HG02588 (cell line): ENCODE data around the gene JAZF1.
A peak's percentile ranks its signal among the peaks of the same experiment; 100 is the strongest.
"Not testable (repeated sequence)": the region's sequence is repeated elsewhere in the genome, so short reads cannot be mapped to it uniquely, and the experiment has no call there.

Source experiments
- ATAC-seq: cut with Tn5 transposase; IDR thresholded peaks from one replicate; pipeline ENCODE4 v1.9.1; 2021; ENCODE audit warnings: mild to moderate bottlenecking, moderate library complexity; ENCODE audit not compliant: unreplicated experiment

Gene JAZF1

DNA sequence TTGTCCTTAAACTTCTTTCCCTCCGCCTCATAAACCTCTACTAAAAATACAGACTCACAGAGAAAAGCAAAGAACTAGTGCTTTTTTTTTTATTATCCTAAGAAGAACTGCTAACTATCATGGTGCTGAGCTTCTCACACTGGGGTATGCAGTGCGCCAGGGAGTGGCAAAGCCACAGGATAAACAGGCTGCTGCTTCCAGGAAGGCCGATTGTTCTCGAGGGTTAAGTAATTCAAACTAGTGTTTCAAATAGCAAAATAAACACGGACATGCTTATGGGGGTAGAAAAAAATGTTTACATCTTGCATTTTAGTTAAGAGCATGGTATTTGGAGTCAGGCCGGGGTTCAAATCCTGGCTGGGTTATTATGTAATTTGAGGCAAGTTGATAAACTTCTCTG, 283.6 kb downstream of the JAZF1 start:
- no peak for ATAC-seq

DNA sequence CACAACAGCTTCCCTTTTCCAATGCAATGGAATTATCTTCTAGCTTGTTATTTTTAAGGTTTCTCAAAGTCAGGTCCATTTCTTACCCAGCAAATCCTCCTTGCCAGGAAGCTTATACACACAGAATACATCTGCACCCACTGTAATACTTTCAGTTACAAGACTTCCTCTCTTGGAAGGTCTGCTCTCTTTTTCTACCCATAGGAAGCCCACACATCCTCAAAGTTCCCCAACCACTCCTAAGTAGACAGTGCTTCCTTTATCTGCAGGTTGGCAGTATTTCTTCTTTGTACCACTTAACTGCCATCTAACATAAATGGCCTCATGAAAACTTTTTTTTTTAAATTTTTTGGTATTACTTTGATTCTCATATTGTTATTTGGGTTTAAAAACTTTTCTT, 285.0 kb downstream of the JAZF1 start:
- no peak for ATAC-seq

DNA sequence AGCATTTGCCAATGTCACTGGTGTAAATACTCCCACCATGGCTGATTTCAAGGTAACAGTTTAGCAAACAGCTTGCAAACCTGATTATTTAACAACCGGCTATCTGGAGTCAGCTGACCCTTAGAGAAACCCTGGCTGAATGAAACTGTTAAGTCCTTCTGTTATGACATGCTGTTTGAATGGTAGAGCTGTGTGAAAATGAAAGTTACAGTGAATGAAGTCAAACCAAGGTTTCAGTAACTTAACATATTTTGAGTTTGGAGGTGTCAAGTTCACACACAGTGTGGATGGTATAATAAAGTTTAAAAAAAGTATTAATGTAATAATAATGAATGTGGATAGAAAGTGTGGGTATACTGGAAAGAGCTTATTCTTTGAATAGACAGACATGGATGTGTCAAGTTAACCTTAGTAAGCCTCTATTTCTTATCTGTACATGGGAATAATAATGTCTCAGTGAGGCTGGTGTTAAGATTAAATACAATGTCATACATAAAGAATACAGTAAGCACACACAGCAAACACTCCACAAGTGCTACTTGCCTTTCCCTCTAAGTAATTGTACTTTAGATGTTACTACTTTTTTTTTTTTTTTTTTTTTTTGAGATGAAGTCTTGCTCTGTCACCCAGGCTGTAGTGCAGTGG, 290.3 kb downstream of the JAZF1 start:
- peak; percentile 99 for ATAC-seq

DNA sequence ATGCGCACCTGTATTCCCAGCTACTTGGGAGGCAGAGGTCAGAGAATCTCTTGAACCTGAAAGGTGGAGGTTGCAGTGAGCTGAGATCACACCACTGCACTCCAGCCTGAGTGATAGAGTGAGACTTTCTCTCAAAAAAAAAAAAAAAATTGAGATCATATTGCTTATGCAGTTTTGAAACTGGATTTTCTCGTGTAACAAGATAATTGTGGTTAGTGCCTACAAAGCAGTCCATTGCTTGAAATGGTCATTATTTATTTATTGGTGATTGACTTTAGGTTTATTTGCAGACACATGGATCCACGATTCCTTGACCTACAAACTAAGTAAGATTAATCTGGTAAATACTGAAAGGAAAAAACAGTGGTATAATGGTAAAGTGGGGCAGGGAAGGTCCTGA, 290.8 kb downstream of the JAZF1 start:
- no peak for ATAC-seq

DNA sequence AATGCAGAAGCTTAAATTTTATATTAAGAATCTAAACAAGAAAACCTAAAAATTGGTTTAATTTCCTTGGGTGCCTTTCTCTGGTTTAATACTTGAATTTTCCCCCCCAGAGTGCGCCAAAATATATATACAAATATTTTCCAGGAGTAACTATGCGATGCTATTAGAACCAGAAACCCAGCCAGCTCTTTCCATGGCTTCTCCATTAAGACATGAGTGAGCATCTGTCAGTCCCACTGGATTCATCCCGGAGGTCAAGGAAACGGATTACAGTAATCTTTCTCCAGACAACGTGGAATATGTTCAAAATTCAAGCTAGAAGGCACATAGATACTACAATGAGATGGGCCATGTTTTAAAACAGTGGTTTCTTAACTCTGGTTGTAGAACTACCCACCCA, 291.9 kb downstream of the JAZF1 start:
- ATAC-seq, result no peak

DNA sequence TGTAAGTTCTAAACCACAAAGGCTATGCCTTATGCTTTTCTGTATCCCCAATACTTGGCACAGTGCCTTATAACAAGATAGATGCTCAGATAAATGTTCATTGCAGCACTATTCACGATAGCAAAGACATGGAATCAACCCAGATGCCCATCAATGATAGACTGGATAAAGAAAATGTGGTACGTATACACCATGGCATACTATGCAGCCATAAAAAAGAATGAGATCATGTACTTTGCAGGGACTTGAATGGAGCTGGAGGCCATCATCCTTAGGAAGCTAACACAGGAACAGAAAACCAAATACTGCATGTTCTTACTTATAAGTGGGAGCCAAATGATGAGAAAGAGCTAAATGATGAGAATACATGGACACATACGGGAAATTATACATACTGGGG, 293.9 kb downstream of the JAZF1 start:
- not testable (repeated sequence) for ATAC-seq

DNA sequence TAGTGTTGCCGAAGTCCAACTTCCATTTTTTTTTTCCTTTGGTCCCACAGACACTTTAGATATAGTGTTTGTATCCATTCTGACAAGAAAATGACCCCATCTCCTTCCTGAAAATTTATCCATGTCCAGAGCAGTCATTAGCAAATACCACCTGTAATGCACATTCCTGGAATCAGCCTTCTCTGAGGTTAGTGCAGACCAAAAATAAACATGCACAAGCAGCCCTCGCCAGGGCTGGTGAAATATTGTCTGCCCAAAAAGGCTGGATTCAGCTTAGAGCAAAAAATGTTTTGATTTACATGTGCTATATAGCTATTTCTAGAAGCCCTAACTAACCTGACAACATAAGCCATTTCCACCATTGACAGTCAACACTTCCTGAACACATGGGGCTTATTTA, 294.9 kb downstream of the JAZF1 start:
- no peak for ATAC-seq

DNA sequence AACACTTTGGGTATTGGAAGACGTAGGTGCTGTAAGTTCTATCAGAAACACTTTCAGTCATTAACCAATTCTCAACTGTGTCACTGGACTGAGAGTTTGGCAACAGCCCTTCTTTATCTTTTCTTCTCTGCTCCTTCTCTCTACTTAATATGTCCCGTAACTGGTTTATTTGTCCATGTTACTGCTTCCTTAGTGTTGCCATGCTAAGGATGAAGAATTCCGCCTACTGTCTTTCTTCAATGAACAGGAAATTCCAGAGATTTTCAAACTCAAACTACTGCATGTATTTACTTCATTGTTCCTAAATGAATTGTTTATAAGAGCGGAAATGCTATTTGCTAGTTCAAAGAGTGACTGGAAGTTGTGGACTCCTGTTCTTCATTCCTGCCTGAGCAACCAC, 296.9 kb downstream of the JAZF1 start:
- no peak for ATAC-seq

DNA sequence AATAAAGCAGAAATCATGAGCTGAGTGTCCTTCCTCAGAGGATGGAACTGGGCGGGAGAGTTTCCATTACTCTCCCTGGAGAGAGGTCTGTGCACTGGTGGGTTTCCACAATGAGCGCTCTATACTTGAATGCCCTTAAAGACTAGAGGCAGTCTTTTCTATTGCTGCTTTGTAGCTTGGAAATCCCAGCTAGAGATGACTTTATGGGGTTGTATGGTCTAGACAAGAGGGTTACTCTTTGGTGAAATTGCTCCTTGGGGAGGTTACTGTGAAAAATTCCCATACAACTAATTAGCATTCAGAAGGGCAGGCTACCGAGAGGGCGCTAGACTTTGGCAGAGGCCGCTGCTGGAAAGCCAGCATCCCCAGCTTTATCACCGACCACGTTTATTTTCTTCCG, 303.8 kb downstream of the JAZF1 start:
- ATAC-seq, result no peak

DNA sequence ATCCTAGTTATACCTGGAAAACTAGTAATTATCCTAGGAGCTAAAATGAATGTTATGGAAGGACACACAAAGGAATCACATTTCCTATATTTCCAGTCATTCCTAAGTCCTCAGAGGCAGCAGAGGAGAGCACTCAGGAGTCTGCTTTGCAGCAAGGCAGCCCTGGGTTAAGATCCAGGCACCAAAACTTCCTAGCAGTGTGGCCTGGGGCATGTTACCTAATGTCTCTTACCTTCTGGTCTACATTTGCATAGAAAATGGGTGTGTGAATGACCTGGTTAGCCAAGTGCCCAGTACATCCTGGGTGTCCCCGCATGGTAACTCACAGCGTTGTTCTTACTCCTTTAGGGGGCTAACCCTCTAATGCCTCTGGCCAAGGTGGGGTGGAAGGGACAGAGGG, 304.8 kb downstream of the JAZF1 start:
- no peak for ATAC-seq

DNA sequence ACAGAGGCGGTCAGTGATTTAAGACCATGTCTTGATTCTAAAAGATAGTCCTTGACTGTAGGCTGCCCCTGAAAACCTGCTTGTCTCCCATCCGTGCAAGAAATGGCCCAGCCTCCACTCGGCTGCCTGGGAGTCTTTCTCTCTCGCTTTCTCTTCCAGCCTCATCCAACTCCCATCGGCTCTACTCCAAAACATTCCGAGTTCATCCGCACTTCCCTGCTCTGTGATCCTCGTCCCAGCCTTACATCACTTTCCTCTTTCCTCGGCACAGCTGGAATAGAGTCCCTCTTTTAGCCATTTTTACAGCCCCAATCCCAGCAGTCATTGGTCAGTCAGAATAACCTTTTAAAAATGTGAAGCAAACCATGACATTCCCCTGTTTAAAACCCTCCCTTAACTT, 305.5 kb downstream of the JAZF1 start:
- no peak for ATAC-seq

DNA sequence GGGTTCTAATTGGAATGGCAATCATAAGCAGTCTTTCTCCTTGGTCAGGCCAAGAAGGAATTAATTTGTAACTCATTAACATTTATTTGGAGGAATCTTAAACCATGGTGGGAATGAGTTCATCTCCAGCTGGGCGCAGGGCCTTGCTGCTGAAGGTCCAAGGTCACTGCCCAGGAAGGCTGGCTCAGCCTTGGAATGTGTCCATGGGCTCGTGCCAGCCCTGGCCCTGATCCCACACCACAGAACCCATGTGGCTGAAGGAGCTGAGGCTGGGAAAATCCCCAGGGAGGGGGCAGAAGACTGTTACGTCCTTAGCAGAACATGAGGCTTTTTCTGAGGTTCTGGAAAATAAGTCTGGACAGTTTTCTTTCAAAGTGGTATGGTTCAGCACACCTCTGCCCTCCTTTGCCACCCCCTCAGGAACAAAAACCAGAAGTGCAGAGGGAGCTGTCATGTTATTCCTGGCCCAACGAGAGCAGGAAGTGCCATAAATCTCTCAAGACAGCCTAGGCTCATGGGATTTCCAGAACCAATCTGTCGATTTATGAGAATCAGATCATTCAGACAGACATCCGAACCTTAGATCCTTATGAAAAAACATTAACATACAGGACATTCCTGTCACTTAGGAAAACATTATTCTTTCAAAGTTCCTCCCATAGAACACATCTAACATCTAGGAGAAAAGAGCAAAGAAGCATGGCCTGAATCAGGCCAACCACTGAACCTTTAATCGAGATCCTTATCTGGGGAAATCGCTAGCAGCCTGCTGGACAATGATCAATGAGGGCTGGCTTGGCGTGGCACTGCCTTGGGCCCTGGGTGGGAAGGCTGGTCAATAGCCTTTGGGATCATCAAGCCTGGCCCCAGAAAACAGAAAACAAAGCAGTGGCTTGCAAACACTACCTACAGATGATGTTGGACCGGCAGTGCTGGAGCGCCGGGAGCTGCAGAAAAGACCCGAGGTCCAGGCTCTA, 306.3 kb downstream of the JAZF1 start:
- no peak for ATAC-seq

DNA sequence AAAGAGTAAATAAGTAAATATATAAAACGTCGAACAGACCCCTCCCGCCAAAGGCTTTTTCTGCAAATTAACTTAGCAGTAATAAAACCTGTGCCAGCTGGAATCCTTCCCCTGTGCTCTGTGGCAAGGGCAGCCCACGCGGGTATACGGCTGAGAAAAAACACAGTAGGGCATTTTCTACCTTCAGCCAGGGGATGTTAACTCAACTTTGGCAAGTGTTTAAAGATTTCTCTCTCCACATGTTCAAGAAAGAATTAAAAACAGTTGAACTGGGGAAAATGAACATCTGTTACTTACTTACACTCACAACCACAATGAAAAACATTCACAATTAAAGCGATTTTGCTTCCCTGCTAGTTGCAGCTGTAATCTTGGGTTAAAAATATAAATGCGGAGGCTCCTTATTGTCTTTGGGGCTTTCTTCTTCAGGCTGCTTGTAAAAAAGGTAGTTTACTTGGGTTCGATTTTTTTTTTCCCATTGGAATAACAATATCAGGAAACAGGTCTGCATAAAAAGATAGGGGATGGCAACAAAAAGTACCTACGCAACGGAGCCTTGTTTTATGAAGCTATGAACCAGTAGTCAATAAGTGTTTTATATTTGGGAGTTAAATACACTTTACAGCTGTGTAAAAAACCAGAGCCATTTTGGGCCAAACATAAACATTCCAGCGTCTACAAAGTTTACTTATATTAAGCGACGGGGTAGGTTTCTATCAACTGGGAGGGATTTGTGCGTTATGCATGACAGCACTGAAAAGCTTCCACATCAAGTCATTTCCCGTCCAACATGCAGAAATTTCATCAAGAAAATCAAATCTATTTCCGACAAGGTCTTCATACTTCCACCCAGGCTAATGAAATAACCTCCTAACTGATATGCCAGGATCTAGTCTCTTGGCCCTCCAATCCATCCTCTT, 308.0 kb downstream of the JAZF1 start:
- ATAC-seq, result no peak

DNA sequence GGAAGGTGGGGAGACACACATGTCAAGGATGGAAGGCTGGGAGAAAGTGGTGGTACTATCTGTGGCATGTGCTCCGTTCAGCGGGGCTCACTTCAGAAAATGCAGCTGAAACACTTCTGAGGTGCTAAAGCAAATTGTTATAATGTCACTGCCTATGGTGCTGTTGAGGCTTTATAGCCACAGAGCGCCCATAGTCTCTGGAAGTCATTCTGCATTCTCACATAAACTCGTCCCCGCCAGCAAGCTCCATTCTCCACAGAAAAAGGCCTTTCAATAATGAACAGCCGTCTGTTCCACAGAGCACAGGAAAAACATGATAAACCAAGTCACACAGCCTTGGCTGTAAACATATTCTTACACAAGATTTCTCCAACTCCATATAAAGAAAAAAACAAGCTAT, 308.7 kb downstream of the JAZF1 start:
- no peak for ATAC-seq

DNA sequence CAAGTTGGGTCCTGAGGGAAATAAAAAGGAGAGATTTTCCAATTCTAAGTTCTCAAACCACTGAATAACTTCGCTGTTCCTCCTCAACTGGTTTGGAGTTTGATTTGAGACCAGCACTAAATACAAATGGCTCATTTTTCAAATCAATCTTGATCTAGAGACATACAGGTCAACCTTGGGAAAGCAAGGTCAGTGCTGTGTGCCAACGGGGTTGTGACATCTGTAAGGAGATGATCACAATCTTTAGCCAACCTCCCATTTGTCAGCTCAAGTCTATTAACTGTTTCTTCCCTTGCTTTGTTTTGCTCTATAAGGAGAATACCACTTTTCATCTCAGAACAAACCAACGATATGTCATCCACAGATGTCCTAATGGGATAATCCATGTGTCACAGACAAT, 309.5 kb downstream of the JAZF1 start:
- no peak for ATAC-seq

DNA sequence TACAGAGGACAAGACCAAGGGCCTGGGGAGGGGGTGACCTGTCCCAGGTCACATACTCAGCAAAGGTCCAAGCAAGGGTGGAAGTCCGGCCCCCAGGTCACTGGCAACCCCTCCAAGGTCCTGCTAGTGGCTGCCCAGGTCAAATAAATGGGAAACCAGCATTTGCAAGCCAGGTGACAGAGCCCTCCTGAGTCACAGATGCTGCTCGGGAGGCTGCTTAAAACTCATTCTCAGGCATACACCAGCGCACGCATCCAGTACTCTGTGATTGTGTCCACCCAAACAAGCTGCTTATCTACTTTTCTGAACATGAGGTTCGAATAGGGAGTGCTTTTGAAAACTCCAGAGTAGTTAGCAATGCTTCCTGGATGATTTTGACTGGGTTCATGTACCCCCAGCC, 310.0 kb downstream of the JAZF1 start:
- no peak for ATAC-seq

DNA sequence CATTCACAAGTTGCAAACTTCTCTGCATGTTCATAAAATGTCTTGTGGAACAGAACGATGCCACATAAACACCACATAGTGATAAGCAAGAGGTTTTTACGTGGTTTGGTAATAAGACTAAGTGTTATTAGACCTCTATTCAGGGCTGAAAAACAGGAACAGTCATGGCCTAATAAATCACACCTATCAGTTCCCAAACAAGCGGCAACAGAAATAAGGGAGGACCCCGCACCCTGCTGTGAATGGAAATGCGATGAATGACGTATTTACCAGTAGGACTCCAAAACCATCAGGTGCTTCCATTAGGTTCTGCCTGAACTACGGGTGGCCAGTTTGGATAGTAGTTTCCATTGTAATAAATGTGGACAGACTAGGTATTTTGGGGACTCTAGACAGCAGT, 311.5 kb downstream of the JAZF1 start:
- no peak for ATAC-seq

DNA sequence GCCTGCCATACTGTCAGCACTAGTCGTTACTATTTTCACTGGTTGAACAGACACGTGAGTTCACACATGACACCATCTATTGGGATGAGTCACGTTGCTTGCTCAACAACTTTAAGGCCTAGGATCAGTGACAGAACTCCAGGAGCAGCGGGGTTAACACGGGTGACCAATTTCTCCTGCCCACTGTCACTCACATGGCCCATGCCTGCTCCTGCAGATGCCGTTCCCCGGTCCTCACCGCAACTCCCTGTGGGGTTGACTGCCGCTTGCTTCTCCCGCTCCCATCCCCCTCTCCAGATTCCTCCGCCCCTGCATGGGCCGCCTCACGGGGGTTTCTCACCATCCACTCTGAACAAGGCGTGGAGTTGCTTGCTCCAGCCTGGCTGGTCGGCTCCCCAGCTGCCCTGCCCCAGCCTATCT, 312.5 kb downstream of the JAZF1 start:
- no peak for ATAC-seq

DNA sequence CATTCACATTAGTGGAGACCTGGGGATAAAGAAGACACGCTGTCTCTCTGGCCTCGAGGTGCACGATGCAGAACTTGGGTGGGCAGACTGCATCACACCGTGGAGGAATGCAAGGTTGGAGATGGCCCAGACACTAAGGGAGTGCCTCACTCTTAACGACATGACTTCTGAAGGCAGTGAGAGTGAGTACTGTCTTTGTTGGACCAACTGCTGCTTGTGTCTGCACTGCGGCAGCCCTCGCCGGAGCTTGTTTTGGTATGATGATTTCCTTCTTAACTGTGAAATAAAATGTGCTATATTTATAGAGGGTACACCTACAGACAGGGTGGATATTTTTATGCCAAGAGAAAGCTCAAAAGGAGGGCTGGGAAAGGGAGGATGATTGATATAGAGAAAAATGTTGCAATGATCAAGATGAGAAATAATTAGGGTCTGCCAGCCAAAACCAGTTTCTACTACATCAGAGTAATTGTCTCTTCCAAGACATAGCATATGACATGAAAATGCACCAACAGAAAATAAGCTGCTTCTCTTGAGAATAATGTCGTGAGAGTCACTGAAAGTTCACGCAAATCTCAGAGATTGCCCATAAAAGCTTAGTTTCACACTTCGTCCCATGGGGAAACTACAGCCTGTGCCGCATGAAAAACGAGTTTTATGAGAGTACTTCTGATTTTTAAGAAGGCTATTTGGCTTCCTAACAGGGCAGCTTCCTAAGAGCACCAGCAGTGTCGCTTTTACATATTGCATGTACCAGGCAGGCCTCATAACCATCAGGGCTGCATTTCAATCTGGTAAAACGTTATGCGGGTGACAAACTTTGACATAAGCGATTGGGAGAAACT, 313.5 kb downstream of the JAZF1 start:
- no peak for ATAC-seq

DNA sequence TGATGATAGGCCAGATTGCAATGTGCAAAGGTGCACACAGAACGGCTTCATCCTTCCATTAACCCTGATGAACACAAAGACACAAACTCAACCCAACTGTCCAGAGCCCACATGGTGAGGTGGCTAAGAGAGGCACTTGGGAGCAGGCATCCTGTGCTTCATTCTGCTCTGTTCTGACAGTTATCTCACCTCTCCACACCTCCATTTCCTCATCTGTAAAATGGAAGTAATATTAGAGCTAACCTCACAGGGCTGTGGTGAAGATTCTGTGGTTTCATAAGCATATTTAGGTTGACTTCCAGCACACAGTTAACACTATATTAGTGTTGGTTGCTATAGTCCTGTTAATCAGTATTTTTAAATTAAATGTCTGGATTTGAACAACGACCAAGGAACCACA, 314.3 kb downstream of the JAZF1 start:
- no peak for ATAC-seq
